Activated T-helper 9 cell treated with anti-CD3 and anti-CD28 coated beads, Interleukin-2, amount 50 U/mL, for 16 hours (primary cell): ENCODE results near the gene KIN.
"Not testable (repeated sequence)": the region's sequence is repeated elsewhere in the genome, so short reads cannot be mapped to it uniquely, and the experiment has no call there.

Experiments used
- DNase-seq: peaks from one replicate; pipeline ENCODE4 v3.0.0-alpha.2; 2020; ENCODE audit warnings: low read depth

KIN gene, protein sequence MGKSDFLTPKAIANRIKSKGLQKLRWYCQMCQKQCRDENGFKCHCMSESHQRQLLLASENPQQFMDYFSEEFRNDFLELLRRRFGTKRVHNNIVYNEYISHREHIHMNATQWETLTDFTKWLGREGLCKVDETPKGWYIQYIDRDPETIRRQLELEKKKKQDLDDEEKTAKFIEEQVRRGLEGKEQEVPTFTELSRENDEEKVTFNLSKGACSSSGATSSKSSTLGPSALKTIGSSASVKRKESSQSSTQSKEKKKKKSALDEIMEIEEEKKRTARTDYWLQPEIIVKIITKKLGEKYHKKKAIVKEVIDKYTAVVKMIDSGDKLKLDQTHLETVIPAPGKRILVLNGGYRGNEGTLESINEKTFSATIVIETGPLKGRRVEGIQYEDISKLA

DNA sequence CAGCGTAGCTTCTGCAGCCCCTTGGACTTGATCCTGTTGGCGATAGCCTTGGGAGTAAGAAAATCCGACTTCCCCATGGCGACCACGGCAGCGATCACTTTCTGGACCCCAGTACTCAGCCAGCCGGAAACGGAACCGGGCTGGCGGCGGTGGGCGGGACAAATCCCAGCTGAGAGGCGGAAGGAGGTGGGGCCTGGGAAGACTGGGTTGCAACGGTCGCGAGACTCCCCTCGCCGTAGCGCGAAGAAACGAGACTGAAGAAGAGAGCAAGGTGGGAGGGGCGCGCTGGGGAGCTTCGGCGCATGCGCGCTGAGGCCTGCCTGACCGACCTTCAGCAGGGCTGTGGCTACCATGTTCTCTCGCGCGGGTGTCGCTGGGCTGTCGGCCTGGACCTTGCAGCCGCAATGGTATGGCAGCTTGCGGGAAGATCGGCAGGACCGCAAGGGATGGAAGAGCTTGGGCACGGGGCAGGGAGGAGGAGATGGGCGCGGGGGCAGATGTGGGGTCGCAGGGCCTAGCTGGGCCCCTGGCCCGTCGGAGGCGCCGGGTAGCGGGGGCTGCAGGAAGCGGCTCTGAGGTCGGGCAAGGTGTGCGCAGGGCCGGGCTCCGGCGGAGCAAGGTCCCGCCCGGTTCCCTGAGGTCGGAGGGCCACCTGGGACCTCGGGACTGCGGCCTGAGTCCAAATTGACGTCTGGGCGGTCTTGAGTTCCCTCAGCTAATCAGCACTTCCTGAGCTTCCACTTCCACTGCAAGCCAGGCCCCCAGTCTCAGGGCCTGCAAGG is at the start of gene KIN, which contains the start of gene ATP5F1C:
Gene KIN (minus strand): TSS at position 137 of the 782 bp plus-strand sequence. CDS start 60 bp downstream, at position 77.
Gene ATP5F1C (plus strand): TSS at position 321 of the 782 bp plus-strand sequence. CDS start 31 bp downstream, at position 352.
- peak; percentile 97 for DNase-seq

DNA sequence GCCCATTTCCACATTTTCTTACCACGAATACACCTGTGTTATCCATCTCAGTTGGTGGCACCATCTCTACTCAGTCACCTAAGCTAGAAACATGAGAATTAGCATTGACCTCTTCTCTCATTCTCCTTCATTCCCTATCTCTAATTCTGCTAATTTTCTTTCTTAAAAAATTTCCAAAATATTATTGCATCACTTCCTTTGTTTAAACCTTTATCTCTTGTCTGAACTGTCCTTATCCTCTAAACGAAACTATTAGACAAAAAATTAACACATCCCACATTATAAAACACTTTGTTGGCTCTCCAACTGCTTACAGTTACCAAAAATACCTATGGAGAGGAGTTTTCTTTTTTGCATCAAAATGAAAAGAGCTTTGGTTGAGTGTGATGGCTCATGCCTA is 48.8 kb upstream of the KIN start:
- no peak for DNase-seq

DNA sequence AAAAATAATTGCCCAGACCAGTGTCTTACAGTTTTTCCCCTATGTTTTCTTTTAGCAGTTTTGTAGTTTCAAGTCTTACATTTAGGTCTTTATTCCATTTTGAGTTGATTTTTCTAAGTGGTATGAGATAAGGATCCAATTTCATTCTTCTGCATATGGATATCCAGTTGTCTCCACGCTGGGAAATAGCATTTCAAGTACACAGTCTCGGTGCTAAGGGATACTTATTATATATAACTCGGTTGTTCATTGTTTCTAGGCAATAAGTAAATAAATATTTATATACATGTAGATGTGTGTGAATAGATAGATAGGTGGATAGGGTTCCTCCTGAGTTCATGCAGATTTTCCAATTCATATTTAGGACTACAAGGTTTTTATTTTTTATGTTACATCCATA is 46.5 kb upstream of the KIN start:
- no peak for DNase-seq

- no peak for DNase-seq
These were observed 45.4 kb upstream of the KIN start for GRCh38 chr10:7833210-7833609.

DNA sequence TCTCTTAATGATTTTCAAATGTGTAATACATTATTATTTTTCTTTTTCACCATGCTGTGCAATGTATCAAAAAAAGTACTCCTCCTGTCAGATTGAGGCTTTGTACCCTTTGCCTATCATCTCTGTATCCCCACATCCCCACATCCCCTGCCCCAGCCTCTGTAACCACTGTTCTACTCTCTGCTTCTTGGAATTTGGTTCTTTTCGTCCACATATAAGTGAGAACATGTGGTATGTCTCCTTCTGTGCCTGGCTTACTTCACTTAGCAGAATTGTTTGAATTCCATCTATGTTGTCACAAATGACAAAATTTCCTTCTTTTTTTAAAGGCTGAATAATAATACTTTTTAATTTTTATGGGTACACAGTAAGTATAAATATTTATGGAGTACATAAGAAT is 44.3 kb upstream of the KIN start:
- DNase-seq: no peak

DNA sequence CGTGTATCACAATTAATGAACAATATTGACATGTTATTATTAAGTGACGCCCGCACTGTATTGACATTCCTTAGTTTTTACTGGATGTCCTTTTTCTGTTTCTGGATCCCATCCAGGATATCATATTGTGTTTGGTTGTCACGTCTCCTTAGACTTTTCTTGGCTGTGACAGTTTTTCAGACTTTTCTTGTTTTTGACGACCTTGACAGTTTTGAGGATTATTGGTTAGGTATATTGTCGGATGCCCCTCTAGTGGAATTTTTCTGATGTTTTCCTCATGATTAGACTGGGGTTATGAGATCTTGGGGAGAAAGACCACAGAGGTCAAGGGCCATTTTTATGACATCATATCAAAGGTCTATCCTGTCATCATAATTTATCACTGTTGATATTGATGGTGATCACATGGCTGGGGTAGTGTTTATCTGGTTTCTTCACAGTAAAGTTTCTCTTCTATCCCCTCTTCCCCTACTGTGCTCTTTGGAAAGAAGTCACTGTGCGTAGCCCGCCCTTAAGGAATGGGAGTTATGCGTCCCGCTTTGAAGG is 41.6 kb upstream of the KIN start:
- DNase-seq: no peak

GRCh38 chr10:7826971-7827370 is 39.2 kb upstream of the KIN start:
- DNase-seq: no peak

DNA sequence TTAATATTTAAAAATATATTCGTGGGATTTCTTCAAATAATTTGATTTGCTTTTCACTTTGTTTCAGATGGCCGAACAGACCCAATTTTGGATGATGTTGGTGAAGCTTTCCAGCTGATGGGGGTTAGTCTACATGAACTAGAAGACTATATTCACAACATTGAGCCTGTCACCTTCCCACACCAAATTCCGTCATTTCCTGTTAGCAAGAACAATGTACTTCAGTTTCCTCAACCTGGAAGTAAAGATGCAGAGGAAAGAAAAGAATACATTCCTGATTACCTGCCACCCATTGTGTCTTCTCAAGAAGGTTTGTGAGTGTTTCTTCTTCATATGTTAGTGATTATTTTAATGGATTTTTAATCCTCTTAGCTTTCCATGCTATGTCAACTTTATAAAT is 36.5 kb upstream of the KIN start:
- no peak for DNase-seq

DNA sequence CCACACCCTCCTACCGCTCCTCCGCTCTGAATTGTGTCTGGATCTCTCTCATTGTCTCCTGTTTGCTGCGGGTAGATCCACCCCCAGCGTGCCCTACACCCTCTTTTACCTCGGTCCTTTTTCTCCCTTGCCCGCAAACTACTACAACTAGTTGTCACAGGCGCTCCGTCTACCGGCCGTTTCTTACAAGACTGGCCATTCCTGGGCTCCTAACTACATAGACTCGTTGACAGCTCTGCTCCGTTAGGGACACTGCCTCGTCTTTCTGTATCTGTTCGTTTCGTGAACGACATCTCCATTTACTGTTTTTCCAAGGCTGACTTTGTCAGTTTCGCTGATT is 31.3 kb upstream of the KIN start:
- peak; percentile 1 for DNase-seq

- peak; percentile 89 for DNase-seq
These were observed 30.7 kb upstream of the KIN start, which contains the start of gene TAF3 for GRCh38 chr10:7818295-7819120. Gene TAF3 (plus strand): TSS chr10:7818505. CDS start chr10:7818710, 205 bp downstream.

GRCh38 chr10:7817984-7818294 is 30.1 kb upstream of the KIN start:
- no peak for DNase-seq

DNA sequence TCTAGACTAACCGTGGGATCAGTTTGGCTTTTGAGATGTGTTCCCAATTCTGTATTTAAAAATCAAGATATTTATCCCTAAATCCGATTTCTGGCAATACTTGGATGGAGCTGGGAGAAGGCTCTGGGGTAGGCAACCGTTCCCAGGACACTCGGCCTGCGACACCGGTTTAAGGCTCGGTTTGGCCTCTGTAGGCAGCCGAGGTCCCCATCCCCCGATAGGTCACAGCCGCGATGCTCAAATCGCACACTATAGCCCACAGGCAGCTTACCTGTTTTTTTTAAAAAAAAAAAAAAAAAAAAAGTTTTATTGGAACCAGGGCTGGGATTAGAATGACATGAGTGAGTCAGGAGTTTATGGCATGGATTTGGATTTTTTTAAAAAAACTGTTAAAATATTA is 29.8 kb upstream of the KIN start:
- DNase-seq: no peak

GRCh38 chr10:7813481-7813880 is 25.7 kb upstream of the KIN start:
- DNase-seq: no peak

GRCh38 chr10:7811743-7812142 is 23.9 kb upstream of the KIN start:
- DNase-seq: not testable (repeated sequence)

DNA sequence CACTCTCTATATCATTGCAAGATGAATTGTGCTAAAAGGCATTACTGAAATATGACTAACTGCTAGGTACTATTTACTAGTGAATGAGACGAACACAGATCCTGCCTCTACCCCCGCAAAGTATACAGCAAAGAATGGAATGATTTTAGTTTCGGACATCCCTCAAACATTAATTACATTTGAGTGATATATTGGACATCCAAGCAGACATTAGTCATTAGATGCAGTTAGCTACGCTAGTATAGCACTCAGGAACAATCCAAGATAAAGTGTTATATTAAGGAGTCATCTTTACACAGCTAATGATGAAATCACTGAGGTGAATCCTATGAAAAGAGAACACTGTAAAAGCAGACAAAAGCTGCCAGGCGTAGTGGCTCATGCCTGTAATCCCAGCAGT is 23.2 kb upstream of the KIN start:
- DNase-seq: no peak

DNA sequence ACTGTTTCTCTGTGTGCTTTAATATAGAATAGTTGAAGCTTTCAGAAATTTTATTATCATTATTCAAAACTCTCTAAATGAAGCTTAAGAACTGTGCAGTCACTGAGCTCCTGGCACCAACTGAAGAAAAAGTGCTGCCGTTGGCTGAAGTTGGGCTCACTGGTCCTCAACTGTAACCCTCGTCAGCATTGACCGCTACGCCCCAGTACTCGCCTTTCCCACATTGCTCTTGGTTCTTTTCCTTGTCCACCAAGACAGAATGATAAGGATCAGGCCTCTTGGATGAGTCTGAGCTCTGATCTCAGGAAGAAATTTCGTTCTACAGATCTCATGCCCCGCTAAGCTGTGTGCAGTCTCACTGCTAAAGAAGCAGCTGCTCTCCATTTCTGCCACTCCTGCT is 22.6 kb upstream of the KIN start:
- DNase-seq: no peak

DNA sequence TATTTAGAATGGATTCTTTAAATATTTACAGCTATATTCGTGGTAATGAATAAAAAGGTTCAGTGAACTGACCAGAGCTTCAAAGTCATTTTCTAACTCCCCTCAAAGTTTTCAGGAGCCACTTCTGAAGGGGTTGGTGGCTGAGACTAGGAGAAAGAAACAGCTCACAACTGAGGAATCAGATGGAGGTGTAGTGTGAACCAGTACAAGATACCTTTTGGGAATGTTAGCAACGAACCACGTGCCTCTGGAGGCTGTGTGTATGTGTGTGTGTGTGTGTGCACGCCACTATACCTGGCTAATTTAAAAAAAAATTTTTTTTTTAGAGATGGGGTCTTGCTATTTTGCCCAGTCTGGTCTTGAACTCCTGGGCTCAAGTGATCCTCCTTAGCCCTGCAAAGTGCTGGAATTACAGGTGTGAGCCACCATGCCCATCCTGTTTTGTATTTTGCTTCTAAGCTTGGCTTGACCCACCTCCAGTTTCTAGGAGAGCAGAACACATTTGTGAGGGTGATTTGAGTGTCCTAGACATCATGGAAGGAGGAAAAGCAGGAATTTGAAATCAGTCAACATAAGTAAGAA is 21.0 kb upstream of the KIN start:
- DNase-seq: no peak

- DNase-seq: no peak
These were observed 16.9 kb upstream of the KIN start for GRCh38 chr10:7804741-7805140.

DNA sequence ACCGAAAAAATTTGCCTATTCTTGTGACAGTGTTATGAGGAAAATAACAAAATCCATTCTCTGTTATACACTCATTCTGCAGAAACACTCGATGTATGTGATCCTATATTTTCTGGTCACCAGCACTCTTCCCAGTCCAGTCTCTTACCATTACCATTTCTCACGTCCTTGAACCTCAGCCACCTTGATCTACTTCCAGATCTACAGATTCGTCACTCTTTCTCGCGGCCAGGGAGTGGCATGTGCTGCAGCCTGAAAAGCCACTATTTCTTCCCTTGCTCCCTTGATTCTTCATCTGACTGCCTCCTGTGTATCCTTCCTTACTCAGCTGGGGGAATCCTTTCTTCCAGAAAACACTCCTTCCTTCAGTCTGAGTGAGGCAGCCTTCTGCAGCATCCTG is 16.4 kb upstream of the KIN start:
- DNase-seq: no peak

- no peak for DNase-seq
These were observed 14.8 kb upstream of the KIN start for GRCh38 chr10:7802606-7803005.

GRCh38 chr10:7797582-7797981 is 9.8 kb upstream of the KIN start:
- DNase-seq: no peak

GRCh38 chr10:7795605-7796004 is 7.8 kb upstream of the KIN start:
- DNase-seq: no peak
